ENCODE measurements around the gene CHFR.
"Not testable (repeated sequence)": the region's sequence is repeated elsewhere in the genome, so short reads cannot be mapped to it uniquely, and the experiment has no call there.

DNA sequence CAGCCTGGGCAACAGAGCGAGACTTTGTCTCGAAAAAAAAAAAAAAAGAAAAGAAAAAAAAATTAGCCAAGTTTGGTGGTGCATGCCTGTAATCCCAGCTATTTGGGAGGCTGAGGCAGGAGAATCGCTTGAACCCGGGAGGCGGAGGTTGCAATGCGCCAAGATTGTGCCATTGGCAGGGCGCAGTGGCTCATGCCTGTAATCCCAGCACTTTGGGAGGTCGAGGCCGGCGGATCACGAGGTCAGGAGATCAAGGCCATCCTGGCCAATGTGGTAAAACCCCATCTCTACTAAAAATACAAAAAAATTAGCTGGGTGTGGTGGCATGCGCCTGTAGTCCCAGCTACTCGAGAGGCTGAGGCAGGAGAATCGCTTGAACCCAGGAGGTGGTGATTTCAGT is 32.2 kb downstream of the CHFR start:
- TF ChIP-seq, protein P1, sequence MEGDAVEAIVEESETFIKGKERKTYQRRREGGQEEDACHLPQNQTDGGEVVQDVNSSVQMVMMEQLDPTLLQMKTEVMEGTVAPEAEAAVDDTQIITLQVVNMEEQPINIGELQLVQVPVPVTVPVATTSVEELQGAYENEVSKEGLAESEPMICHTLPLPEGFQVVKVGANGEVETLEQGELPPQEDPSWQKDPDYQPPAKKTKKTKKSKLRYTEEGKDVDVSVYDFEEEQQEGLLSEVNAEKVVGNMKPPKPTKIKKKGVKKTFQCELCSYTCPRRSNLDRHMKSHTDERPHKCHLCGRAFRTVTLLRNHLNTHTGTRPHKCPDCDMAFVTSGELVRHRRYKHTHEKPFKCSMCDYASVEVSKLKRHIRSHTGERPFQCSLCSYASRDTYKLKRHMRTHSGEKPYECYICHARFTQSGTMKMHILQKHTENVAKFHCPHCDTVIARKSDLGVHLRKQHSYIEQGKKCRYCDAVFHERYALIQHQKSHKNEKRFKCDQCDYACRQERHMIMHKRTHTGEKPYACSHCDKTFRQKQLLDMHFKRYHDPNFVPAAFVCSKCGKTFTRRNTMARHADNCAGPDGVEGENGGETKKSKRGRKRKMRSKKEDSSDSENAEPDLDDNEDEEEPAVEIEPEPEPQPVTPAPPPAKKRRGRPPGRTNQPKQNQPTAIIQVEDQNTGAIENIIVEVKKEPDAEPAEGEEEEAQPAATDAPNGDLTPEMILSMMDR (IDR thresholded peaks at IDR 0.05; ENCODE audit: low read depth, low read length, missing input control), result not testable (repeated sequence)
- TF ChIP-seq, protein P2, sequence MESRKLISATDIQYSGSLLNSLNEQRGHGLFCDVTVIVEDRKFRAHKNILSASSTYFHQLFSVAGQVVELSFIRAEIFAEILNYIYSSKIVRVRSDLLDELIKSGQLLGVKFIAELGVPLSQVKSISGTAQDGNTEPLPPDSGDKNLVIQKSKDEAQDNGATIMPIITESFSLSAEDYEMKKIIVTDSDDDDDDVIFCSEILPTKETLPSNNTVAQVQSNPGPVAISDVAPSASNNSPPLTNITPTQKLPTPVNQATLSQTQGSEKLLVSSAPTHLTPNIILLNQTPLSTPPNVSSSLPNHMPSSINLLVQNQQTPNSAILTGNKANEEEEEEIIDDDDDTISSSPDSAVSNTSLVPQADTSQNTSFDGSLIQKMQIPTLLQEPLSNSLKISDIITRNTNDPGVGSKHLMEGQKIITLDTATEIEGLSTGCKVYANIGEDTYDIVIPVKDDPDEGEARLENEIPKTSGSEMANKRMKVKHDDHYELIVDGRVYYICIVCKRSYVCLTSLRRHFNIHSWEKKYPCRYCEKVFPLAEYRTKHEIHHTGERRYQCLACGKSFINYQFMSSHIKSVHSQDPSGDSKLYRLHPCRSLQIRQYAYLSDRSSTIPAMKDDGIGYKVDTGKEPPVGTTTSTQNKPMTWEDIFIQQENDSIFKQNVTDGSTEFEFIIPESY (IDR thresholded peaks at IDR 0.05), result not testable (repeated sequence)
- not testable (repeated sequence) for TF ChIP-seq EGR1 (IDR thresholded peaks at IDR 0.05; ENCODE audit: low read depth in 2 of 2); JUND (IDR thresholded peaks at IDR 0.05); RAD21 (IDR thresholded peaks at IDR 0.05); SP1 (IDR thresholded peaks at IDR 0.05)
- TF ChIP-seq, protein P3, sequence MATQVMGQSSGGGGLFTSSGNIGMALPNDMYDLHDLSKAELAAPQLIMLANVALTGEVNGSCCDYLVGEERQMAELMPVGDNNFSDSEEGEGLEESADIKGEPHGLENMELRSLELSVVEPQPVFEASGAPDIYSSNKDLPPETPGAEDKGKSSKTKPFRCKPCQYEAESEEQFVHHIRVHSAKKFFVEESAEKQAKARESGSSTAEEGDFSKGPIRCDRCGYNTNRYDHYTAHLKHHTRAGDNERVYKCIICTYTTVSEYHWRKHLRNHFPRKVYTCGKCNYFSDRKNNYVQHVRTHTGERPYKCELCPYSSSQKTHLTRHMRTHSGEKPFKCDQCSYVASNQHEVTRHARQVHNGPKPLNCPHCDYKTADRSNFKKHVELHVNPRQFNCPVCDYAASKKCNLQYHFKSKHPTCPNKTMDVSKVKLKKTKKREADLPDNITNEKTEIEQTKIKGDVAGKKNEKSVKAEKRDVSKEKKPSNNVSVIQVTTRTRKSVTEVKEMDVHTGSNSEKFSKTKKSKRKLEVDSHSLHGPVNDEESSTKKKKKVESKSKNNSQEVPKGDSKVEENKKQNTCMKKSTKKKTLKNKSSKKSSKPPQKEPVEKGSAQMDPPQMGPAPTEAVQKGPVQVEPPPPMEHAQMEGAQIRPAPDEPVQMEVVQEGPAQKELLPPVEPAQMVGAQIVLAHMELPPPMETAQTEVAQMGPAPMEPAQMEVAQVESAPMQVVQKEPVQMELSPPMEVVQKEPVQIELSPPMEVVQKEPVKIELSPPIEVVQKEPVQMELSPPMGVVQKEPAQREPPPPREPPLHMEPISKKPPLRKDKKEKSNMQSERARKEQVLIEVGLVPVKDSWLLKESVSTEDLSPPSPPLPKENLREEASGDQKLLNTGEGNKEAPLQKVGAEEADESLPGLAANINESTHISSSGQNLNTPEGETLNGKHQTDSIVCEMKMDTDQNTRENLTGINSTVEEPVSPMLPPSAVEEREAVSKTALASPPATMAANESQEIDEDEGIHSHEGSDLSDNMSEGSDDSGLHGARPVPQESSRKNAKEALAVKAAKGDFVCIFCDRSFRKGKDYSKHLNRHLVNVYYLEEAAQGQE (IDR thresholded peaks at IDR 0.05), result not testable (repeated sequence)
